ENCODE measurements around the gene MYMK.

GRCh38 chr9:133507246-133507965 is 17.4 kb downstream of the MYMK start:
- TF ChIP-seq CTCF (IDR thresholded peaks at IDR 0.05) (no peak), POLR2AphosphoS5 (IDR thresholded peaks at IDR 0.05) (no peak), POLR2A (IDR thresholded peaks at IDR 0.05) (no peak), EP300 (IDR thresholded peaks at IDR 0.05) (no peak)

All from sigmoid colon (tissue), 4 donors.